HEK293 (cell line): ENCODE results near the gene PPP1R18.

Experiments used
- BCL11A ChIP-seq: fragments of 450-650 bp; formaldehyde crosslinking; IDR thresholded peaks from 2 replicates; pipeline ENCODE4 v1.5.1; 2016; ENCODE audit warnings: low read depth, missing biosample characterization, missing genetic modification characterization
- EGR2 ChIP-seq: fragments of 450-650 bp; formaldehyde crosslinking; IDR thresholded peaks from 2 replicates; pipeline ENCODE4 v1.5.1; 2016; ENCODE audit warnings: low read depth, missing biosample characterization, missing genetic modification characterization
- PBX3 ChIP-seq: sonication (generic); formaldehyde crosslinking; IDR thresholded peaks from 2 replicates; pipeline ENCODE4 v1.8.1; 2022; ENCODE audit warnings: mild to moderate bottlenecking, moderate library complexity, missing genetic modification reagents
- PRDM2 ChIP-seq: fragments of 450-650 bp; formaldehyde crosslinking; IDR thresholded peaks from 2 replicates; pipeline ENCODE4 v1.5.1; 2016; ENCODE audit warnings: missing biosample characterization, missing genetic modification characterization, borderline replicate concordance
- RBAK ChIP-seq: fragments of 450-650 bp; formaldehyde crosslinking; IDR thresholded peaks from 2 replicates; pipeline ENCODE4 v1.5.1; 2016; ENCODE audit warnings: missing biosample characterization, missing genetic modification characterization
- SP2 ChIP-seq: fragments of 450-650 bp; formaldehyde crosslinking; IDR thresholded peaks from 2 replicates; pipeline ENCODE4 v1.5.1; 2016; ENCODE audit warnings: missing biosample characterization, missing genetic modification characterization
- TSHZ1 ChIP-seq: fragments of 450-650 bp; formaldehyde crosslinking; IDR thresholded peaks from 2 replicates; pipeline ENCODE4 v1.5.1; 2016; ENCODE audit warnings: missing biosample characterization, missing genetic modification characterization, borderline replicate concordance
- ZBTB17 ChIP-seq: fragments of 450-650 bp; formaldehyde crosslinking; IDR thresholded peaks from 2 replicates; pipeline ENCODE4 v1.5.1; 2016; ENCODE audit warnings: missing biosample characterization, missing genetic modification characterization
- ZBTB26 ChIP-seq: fragments of 450-650 bp; formaldehyde crosslinking; optimal IDR thresholded peaks from 2 replicates; pipeline ENCODE3; 2016; ENCODE audit warnings: missing biosample characterization, mild to moderate bottlenecking, missing genetic modification characterization
- ZFP41 ChIP-seq: fragments of 450-650 bp; formaldehyde crosslinking; IDR thresholded peaks from 2 replicates; pipeline ENCODE4 v1.5.1; 2016; ENCODE audit warnings: missing biosample characterization, missing genetic modification characterization, borderline replicate concordance
- ZNF132 ChIP-seq: fragments of 450-650 bp; formaldehyde crosslinking; IDR thresholded peaks from 2 replicates; pipeline ENCODE4 v1.5.1; 2017; ENCODE audit warnings: missing biosample characterization, missing genetic modification characterization, borderline replicate concordance
- ZNF140 ChIP-seq: fragments of 450-650 bp; formaldehyde crosslinking; IDR thresholded peaks from 2 replicates; pipeline ENCODE4 v1.5.1; 2016; ENCODE audit warnings: missing biosample characterization, missing genetic modification characterization
- ZNF155 ChIP-seq: fragments of 450-650 bp; formaldehyde crosslinking; IDR thresholded peaks from 2 replicates; pipeline ENCODE4 v1.5.1; 2016; ENCODE audit warnings: missing biosample characterization, missing genetic modification characterization
- ZNF175 ChIP-seq: fragments of 450-650 bp; formaldehyde crosslinking; IDR thresholded peaks from 2 replicates; pipeline ENCODE4 v1.5.1; 2016; ENCODE audit warnings: missing biosample characterization, missing genetic modification characterization
- ZNF223 ChIP-seq: fragments of 450-650 bp; formaldehyde crosslinking; IDR thresholded peaks from 2 replicates; pipeline ENCODE4 v1.5.1; 2016; ENCODE audit warnings: missing biosample characterization, missing genetic modification characterization
- ZNF239 ChIP-seq: fragments of 450-650 bp; formaldehyde crosslinking; IDR thresholded peaks from 2 replicates; pipeline ENCODE4 v1.5.1; 2016; ENCODE audit warnings: missing biosample characterization, missing genetic modification characterization
- ZNF24 ChIP-seq: fragments of 450-650 bp; formaldehyde crosslinking; IDR thresholded peaks from 2 replicates; pipeline ENCODE4 v1.5.1; 2016; ENCODE audit warnings: missing biosample characterization, missing genetic modification characterization
- ZNF366 ChIP-seq: fragments of 450-650 bp; formaldehyde crosslinking; conservative IDR thresholded peaks from 2 replicates; pipeline ENCODE4 v1.5.1; 2016; ENCODE audit warnings: missing biosample characterization, missing genetic modification characterization
- ZNF426 ChIP-seq: fragments of 450-650 bp; formaldehyde crosslinking; IDR thresholded peaks from 2 replicates; pipeline ENCODE4 v1.5.1; 2017; ENCODE audit warnings: missing biosample characterization, missing genetic modification characterization, mild to moderate bottlenecking, inconsistent platforms, moderate library complexity
- ZNF473 ChIP-seq: fragments of 450-650 bp; formaldehyde crosslinking; IDR thresholded peaks from 2 replicates; pipeline ENCODE4 v1.5.1; 2017; ENCODE audit warnings: missing biosample characterization, missing genetic modification characterization
- ZNF544 ChIP-seq: fragments of 450-650 bp; formaldehyde crosslinking; IDR thresholded peaks from 2 replicates; pipeline ENCODE4 v1.5.0; 2017; ENCODE audit warnings: missing biosample characterization, missing genetic modification characterization
- ZNF623 ChIP-seq: fragments of 450-650 bp; formaldehyde crosslinking; IDR thresholded peaks from 2 replicates; pipeline ENCODE4 v1.5.1; 2016; ENCODE audit warnings: missing biosample characterization, missing genetic modification characterization
- ZNF624 ChIP-seq: fragments of 450-650 bp; formaldehyde crosslinking; IDR thresholded peaks from 2 replicates; pipeline ENCODE4 v1.5.1; 2017; ENCODE audit warnings: missing biosample characterization, missing genetic modification characterization
- ZNF830 ChIP-seq: fragments of 450-650 bp; IDR thresholded peaks from 2 replicates; pipeline ENCODE4 v1.5.0; 2018; ENCODE audit warnings: missing biosample characterization, missing genetic modification characterization, low read depth, mild to moderate bottlenecking, moderate library complexity
- ZNF843 ChIP-seq: fragments of 450-650 bp; formaldehyde crosslinking; IDR thresholded peaks from 2 replicates; pipeline ENCODE4 v1.5.1; 2016; ENCODE audit warnings: missing biosample characterization, missing genetic modification characterization
- TF ChIP-seq, protein P1 (sequence below): fragments of 450-650 bp; formaldehyde crosslinking; IDR thresholded peaks from 2 replicates; pipeline ENCODE4 v1.5.1; 2016; ENCODE audit warnings: missing biosample characterization, missing genetic modification characterization

The PPP1R18 gene

DNA sequence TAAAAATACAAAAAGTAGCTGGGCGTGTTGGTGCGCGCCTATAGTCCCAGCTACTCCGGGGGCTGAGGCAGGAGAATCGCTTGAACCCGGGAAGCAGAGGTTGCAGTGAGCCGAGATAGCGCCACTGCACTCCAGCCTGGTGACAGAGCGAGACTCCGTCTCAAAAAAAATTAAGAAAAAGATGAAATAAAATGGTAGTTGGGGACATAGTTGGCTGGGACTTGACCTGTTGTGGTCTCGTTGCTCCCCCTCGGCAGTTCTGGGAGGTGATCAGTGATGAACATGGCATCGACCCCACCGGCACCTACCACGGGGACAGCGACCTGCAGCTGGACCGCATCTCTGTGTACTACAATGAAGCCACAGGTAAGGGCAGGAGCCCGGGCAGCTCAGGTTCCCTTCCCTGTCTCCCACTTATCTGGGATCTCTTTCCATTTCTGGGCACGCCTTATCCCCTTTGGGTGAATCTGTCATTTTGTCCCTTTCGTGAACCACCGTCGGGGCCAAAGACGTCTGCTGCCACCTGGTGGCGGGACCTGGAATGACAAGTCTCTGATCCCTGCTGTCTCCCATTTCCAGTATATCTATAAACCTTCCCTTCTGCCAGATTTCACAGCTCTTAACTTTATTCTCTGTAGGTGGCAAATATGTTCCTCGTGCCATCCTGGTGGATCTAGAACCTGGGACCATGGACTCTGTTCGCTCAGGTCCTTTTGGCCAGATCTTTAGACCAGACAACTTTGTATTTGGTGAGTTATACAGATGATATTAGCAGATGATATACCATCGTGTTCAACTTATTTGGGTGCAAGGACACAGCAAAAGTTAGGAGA, 36.1 kb upstream of the PPP1R18 start (continued):
- no peak for TF ChIP-seq PRDM2 (tag by site-specific recombination)
- TF ChIP-seq ZNF623, result no peak
- no peak for TF ChIP-seq ZNF155 (tag by site-specific recombination)
- TF ChIP-seq ZNF544 (tag by site-specific recombination), result no peak
- no peak for TF ChIP-seq ZNF24 (tag by site-specific recombination)
- no peak for TF ChIP-seq ZBTB26 (tag by site-specific recombination)
- no peak for TF ChIP-seq PBX3 (CRISPR knock-in tag)
- TF ChIP-seq ZNF223, result no peak
- TF ChIP-seq BCL11A (tag by site-specific recombination), result no peak
- TF ChIP-seq ZNF140 (tag by site-specific recombination), result no peak
- no peak for TF ChIP-seq RBAK (tag by site-specific recombination)
- TF ChIP-seq ZFP41 (tag by site-specific recombination), result no peak
- no peak for TF ChIP-seq ZNF830 (tag by site-specific recombination)
- TF ChIP-seq, protein P1, sequence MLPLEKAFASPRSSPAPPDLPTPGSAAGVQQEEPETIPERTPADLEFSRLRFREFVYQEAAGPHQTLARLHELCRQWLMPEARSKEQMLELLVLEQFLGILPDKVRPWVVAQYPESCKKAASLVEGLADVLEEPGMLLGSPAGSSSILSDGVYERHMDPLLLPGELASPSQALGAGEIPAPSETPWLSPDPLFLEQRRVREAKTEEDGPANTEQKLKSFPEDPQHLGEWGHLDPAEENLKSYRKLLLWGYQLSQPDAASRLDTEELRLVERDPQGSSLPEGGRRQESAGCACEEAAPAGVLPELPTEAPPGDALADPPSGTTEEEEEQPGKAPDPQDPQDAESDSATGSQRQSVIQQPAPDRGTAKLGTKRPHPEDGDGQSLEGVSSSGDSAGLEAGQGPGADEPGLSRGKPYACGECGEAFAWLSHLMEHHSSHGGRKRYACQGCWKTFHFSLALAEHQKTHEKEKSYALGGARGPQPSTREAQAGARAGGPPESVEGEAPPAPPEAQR, result no peak
- TF ChIP-seq SP2, result 0 out of 2 replicates have a peak, but pooled peaks have one; percentile 3
- TF ChIP-seq ZNF175 (tag by site-specific recombination), result no peak
- TF ChIP-seq ZNF473, result no peak
- no peak for TF ChIP-seq ZNF624 (tag by site-specific recombination)
- TF ChIP-seq ZNF132 (tag by site-specific recombination), result no peak
- TF ChIP-seq EGR2 (tag by site-specific recombination), result no peak
- no peak for TF ChIP-seq TSHZ1 (tag by site-specific recombination)
- TF ChIP-seq ZNF366 (tag by site-specific recombination), result peak; percentile 74
- TF ChIP-seq ZBTB17 (tag by site-specific recombination), result peak; percentile 93
- 0 out of 2 replicates have a peak, but pooled peaks have one; percentile 26 for TF ChIP-seq ZNF843
- TF ChIP-seq ZNF239 (tag by site-specific recombination), result no peak
- no peak for TF ChIP-seq ZNF426 (tag by site-specific recombination)
